Nephron (organoid): Measurements from ENCODE around the gene AGBL3.

Experiments used
- H3K27ac Mint-ChIP-seq, 3 experiments: 2 replicates each; pipeline ENCODE4 v1.8.0; 2020; ENCODE audit warnings: mixed read lengths in 3 of 3, mild to moderate bottlenecking in 2 of 3, moderate library complexity in 1 of 3
- H3K27me3 Mint-ChIP-seq: 2 replicates; pipeline ENCODE4 v1.8.0; 2021; ENCODE audit warnings: low read depth, mild to moderate bottlenecking, moderate library complexity, mixed read lengths
- H3K36me3 Mint-ChIP-seq: 2 replicates; pipeline ENCODE4 v1.8.0; 2020; ENCODE audit warnings: low read depth, mixed read lengths
- H3K4me1 Mint-ChIP-seq: 2 replicates; pipeline ENCODE4 v1.8.0; 2020; ENCODE audit warnings: mixed read lengths
- H3K4me3 Mint-ChIP-seq, 3 experiments: 2 replicates each; pipeline ENCODE4 v1.8.0; 2020; ENCODE audit warnings: mild to moderate bottlenecking in 3 of 3, mixed read lengths in 3 of 3, moderate library complexity in 2 of 3
- H3K9me3 Mint-ChIP-seq: 2 replicates; pipeline ENCODE4 v1.8.0; 2020; ENCODE audit warnings: mixed read lengths
- TF ChIP-seq, protein P1 (sequence below), 3 experiments: fragments of 200-600 bp; sonication (generic); IDR thresholded peaks; one replicate each; pipeline ENCODE4 v1.5.0; 2021; ENCODE audit warnings: antibody characterized with exemption in 3 of 3; ENCODE audit not compliant: unreplicated experiment in 3 of 3

Gene AGBL3

GRCh38 chr7:135168001-135168400, 181.7 kb downstream of the AGBL3 start:
- TF ChIP-seq, protein P1, sequence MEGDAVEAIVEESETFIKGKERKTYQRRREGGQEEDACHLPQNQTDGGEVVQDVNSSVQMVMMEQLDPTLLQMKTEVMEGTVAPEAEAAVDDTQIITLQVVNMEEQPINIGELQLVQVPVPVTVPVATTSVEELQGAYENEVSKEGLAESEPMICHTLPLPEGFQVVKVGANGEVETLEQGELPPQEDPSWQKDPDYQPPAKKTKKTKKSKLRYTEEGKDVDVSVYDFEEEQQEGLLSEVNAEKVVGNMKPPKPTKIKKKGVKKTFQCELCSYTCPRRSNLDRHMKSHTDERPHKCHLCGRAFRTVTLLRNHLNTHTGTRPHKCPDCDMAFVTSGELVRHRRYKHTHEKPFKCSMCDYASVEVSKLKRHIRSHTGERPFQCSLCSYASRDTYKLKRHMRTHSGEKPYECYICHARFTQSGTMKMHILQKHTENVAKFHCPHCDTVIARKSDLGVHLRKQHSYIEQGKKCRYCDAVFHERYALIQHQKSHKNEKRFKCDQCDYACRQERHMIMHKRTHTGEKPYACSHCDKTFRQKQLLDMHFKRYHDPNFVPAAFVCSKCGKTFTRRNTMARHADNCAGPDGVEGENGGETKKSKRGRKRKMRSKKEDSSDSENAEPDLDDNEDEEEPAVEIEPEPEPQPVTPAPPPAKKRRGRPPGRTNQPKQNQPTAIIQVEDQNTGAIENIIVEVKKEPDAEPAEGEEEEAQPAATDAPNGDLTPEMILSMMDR (IDR thresholded peaks at IDR 0.05; ENCODE audit: unreplicated experiment in 3 of 3) = no peak
- Mint-ChIP-seq H3K4me1 (peaks cover 32% of the 10 kb centered on the region), H3K27ac (peak overlapping the region; percentile 15 to 56 (median 52))

GRCh38 chr7:135168489-135169140, 182.3 kb downstream of the AGBL3 start:
- Mint-ChIP-seq H3K36me3 (peaks cover 63% of the 10 kb centered on the region), H3K4me1 (peaks cover 32% of the 10 kb centered on the region), H3K27ac (peak overlapping the region; percentile 93 to 99 (median 99)), H3K27me3 (no peaks in the 10 kb centered on the region), H3K9me3 (no peaks in the 10 kb centered on the region), H3K4me3 (peak overlapping the region; percentile 90 to 95 (median 93))
- TF ChIP-seq, protein P1 (IDR thresholded peaks at IDR 0.05; ENCODE audit: unreplicated experiment in 3 of 3) = no peak

More at GRCh38 chr7:135168001-135168400, 181.7 kb downstream of the AGBL3 start:
- H3K36me3 Mint-ChIP-seq = peaks cover 65% of the 10 kb centered on the region
- no peaks in the 10 kb centered on the region for H3K27me3 Mint-ChIP-seq
- H3K9me3 Mint-ChIP-seq = peaks cover under 1% of the 10 kb centered on the region
- peak overlapping the region; percentile 54 to 95 (median 93) for H3K4me3 Mint-ChIP-seq

GRCh38 chr7:135169141-135169963, 183.0 kb downstream of the AGBL3 start:
- TF ChIP-seq, protein P1 (IDR thresholded peaks at IDR 0.05; ENCODE audit: unreplicated experiment in 3 of 3) = peak in 1 of 3 experiments; percentile 8
- H3K36me3 Mint-ChIP-seq = peaks cover 56% of the 10 kb centered on the region
- H3K9me3 Mint-ChIP-seq = no peaks in the 10 kb centered on the region
- H3K27me3 Mint-ChIP-seq = no peaks in the 10 kb centered on the region
- peak overlapping the region; percentile 90 to 95 (median 93) for H3K4me3 Mint-ChIP-seq
- peaks cover 32% of the 10 kb centered on the region for H3K4me1 Mint-ChIP-seq
- H3K27ac Mint-ChIP-seq = peak overlapping the region; percentile 93 to 99 (median 99)

DNA sequence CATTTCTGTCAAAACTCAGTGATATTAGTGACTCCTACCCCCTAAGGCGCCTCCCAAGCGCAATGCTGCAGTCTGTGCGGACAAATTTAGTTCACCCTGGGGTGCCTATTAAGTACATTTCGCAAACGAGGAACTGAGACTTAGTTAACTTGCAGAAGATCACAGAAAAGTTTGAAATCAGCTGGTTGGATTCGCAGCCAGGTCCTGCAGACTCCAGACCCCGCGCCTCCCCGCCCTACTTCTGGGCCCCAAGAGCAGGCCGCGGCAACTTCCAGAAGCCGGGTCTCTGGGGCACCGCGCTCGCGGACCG, 183.6 kb downstream of the AGBL3 start:
- Mint-ChIP-seq H3K4me3 (peak overlapping the region; percentile 90 to 95 (median 93)), H3K27me3 (no peaks in the 10 kb centered on the region), H3K4me1 (peaks cover 32% of the 10 kb centered on the region), H3K36me3 (peaks cover 50% of the 10 kb centered on the region), H3K27ac (peak overlapping the region; percentile 93 to 99 (median 99)), H3K9me3 (no peaks in the 10 kb centered on the region)
- TF ChIP-seq, protein P1 (IDR thresholded peaks at IDR 0.05; ENCODE audit: unreplicated experiment in 3 of 3) = no peak

DNA sequence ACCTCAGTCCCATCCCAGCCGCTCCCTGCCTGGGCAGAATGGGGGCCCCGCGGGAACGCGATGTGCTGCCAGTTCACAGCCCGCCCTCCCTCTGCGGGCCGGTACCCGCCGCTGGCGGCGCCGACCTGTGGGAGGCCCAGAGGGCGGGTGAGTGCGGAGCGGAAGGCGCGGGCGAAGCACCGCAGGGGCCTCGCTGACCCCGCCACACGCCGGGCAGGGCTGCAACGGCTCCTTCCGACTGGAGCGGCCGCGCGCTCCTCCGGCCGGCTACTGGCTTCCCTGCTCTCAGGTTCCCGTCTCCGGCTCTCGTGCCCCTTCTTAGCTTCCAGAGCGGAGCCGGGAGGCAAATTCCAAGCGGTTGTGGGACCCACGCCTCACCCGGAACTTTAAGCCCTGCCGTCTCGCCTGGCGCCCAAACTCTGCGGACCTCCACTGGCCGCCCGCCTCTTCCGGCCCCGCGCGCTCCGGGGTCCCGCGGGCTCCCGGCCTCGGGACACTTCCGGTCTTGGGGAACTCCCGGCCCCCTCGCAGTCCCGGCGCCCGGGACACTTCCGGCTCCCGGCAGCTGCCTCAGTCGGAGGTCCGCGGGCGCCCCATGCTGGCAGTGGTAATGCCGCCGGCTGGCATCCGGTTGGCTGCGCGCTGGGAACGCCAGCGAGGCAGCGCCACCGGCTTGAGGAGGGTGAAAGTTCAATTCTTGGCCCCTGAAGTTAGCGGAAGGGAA, 184.1 kb downstream of the AGBL3 start, which contains the start of gene CYREN:
TSS of gene CYREN (minus strand) at position 434 of the 724 bp plus-strand sequence. CDS start 1,785 bp downstream, outside the sequence.
- Mint-ChIP-seq H3K36me3 (peaks cover 45% of the 10 kb centered on the region), H3K4me1 (peaks cover 32% of the 10 kb centered on the region), H3K9me3 (no peaks in the 10 kb centered on the region), H3K27me3 (no peaks in the 10 kb centered on the region), H3K4me3 (peak within 1 kb of the TSS; percentile 90 to 95 (median 93)), H3K27ac (peak within 1 kb of the TSS; percentile 98 to 99 (median 99))
- TF ChIP-seq, protein P1 (IDR thresholded peaks at IDR 0.05; ENCODE audit: unreplicated experiment in 3 of 3) = peak; percentile 50 to 78 (median 62)
